NOMO-1 (cell line): ENCODE results near the gene BPTF.
A peak's percentile ranks its signal among the peaks of the same experiment; 100 is the strongest.
"Not testable (repeated sequence)": the region's sequence is repeated elsewhere in the genome, so short reads cannot be mapped to it uniquely, and the experiment has no call there.

Experiments used
- DNase-seq, 2 experiments: peaks; one replicate each; lab custom pipeline; 2025; ENCODE audit not compliant: unreplicated experiment in 2 of 2; lab: John Stamatoyannopoulos, UW

BPTF gene

GRCh38 chr17:67962156-67962555 is 136.9 kb downstream of the BPTF start:
- not testable (repeated sequence) for DNase-seq

DNA sequence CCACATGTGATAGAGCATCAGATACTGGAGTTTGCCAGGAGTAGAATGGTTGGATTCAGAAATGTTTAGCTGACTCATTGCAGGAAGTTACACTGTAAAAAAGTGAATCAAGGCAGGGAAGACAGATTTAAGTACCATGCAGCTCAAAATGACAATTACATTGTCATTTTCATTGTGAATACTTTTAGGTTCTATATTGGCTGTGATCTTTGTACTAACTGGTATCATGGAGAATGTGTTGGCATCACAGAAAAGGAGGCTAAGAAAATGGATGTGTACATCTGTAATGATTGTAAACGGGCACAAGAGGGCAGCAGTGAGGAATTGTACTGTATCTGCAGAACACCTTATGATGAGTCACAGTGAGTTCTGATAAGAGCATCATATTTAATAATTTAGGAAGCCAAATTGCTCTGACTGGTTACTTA is 137.9 kb downstream of the BPTF start:
- peak; percentile 2 to 60 for DNase-seq

DNA sequence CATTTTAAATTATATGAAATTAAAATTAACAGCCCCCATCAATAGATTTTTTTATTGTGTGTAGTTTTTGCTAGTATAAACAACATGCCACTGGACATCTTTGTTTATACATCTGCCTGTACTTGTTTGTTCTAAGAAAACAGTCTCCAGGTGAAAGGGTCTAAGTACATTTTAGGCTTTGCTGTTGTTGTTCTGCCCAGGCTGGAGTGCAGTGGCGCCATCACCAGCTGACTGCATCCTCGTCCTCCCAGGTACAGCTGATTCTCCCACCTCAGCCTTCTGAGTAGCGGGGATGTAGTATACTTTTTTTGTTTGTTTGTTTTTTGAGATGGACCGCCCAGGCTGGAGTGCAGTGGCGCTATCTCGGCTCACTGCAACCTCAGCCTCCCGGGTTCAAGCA is 145.5 kb downstream of the BPTF start:
- DNase-seq, result no peak

GRCh38 chr17:67974185-67974584 is 148.9 kb downstream of the BPTF start:
- DNase-seq, result no peak

DNA sequence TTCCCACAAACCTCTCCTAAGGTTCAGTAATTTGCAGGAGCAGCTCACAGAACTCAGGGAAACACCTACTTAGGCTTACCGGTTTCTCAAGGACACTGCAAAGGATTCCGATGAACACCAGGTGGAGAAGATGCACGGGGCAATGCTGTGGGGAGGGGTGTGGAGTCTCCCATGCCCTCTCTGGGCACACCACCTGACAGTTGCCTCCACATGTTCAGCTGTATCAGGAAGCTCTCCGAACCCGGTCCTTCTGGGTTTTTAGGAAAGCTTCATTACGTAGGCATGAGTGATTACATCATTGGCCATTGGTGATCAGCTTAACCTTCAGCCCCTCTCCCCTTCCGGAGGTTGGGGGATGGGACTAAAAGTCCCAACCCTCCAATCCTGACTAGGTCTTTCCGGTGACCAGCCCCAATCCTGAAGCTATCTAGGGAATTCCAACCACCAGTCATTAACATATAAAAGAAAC is 149.3 kb downstream of the BPTF start:
- DNase-seq, result no peak

DNA sequence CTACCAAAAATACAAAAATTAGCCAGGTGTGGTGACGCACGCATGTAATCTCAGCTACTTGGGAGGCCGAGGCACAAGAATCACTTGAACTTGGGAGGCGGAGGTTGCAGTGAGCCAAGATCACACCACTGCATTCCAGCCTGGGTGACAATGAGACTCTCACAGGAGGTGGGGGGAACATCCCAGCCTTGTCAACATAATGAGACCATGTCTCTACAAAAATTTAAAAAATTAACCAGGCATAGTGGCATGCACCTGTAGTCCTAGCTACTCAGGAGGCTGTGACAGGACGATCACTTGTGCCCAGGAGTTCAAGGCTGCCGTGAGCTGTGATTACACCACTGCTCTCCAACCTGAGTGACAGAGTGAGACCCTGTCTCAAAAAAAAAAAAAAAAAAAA is 151.0 kb downstream of the BPTF start:
- DNase-seq, result not testable (repeated sequence)

DNA sequence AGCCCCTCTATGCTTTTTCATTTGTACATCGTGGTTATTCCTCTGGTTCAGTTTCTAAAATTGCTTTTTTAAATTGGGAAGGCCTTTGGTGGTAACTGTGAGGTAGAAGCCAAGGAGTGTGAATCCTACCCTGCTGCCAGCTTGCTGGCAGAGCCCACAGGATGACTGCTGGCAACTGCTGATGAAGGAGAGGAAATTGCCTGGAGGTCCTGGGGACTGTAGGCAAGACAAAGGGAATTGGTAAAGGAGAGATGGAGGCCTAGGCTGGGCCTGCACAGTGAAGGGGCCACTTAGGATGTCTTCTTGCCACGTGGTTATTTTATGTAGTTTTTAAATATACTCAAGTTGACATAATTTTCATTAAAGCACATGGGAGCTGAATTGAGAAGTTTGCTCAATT is 155.2 kb downstream of the BPTF start:
- DNase-seq, result no peak

DNA sequence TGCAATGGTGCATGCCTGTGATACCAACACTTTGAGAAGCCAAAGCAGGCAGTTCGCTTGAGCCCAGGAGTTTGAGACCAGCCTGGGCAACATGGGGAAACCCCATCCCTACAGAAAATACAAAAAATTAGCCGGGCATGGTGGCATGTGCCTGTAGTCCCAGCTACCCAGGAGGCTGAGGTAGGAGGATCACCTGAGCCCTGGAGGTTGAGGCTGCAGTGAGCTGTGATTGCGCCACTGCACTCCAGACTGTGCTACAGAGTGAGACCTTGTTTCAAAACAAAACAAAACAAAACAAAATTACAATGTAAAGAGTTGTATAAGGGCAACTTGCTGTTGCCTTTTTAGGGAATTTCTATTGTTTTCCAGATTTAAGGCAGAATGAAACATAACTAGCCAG is 155.6 kb downstream of the BPTF start:
- DNase-seq, result not testable (repeated sequence)

GRCh38 chr17:67982034-67982640 is 156.8 kb downstream of the BPTF start:
- DNase-seq, result no peak

DNA sequence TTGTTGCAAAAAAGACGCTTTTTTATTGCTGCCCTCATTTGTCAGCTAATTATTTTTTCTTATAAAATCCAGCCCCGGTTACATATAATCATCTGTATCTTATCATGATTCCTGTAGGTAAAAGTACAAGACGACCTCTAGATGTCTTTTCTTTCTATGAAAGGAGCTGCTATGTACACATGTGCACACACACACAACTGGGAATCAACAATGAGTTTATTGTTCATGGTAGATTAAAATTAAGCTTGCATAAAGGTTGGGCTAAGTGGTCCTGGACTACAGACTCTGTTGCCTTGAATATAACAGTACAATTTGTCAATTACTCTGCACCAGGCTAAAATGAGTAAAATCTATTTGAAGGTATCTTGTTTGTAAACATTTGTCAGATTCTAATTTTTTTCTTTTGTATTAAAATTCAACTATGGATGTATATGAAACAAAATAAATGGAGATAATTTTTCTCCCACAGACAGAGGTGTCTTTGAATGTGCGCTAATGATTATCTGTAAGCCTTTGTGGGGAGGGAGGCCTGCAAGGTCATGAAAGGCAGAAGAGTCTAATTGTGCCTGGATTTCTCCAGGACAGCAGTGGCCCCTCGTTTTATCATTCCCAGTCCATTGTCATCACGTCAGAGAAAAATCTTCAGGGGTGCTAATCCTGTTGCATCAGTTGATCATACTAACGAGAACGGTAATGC is 157.5 kb downstream of the BPTF start:
- DNase-seq, result no peak

DNA sequence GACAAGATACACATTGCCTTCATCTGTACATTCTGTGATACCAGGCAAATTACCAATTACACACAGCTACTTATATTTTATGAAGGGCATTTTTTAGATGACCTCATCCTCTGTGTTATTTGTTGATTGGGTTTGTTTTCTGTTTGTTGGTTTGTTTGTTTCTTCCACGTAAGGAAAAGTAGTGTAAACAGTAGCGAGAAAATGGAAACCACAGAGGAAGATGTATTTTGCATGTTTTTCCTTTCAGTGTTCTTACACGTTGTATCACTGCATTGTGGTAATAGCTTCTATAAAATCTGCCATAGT is 158.0 kb downstream of the BPTF start:
- DNase-seq, result no peak

- DNase-seq, result no peak
Observed at GRCh38 chr17:67990909-67991308, 165.6 kb downstream of the BPTF start.

- peak in 1 of 2 experiments; percentile 42 for DNase-seq
Observed at GRCh38 chr17:67992548-67993152, 167.3 kb downstream of the BPTF start.

DNA sequence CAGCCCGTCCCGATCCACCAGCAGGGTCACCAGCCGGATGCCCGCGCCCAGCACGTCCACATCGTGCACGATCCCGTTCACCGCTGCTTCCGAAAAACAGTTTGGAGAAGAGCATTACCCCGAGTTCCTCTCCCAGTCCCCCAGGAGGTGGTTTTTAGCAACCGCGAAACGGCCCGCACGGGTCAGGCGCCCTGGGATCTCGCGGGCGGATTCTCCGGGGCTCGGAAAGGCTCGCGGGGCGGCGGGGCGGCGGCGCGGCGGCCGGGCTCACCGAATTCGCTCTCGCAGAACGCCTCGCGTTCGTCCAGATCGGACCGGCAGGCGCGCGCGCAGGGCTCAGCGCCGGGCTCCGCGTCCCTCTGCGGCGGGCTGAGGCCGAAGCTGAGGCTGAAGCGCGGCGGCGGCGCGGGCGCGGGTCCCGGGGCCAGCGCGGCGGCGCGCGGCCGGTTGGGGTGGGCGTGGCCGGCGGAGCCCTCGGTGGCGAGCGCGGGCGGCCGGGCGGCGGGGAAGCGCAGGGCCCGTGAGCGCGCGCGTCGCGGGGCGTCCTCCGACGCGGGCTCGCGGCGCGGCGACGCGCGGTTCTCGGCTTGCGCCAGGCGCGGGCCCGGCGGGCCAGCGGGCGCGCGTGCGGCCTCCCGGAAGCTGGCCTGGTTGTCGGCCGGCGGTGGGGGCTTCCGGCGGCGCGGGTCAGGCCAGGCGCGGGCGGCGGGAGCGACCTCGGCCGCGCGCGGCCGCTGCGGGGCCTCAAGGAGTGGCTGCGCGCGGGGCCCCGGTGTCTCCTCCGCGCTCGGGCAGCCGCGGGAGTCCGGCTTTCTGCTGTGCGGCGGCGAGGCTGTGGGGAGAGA is 168.1 kb downstream of the BPTF start:
- DNase-seq, result peak; percentile 58 to 91

- no peak for DNase-seq
Observed at GRCh38 chr17:67993998-67994361, 168.7 kb downstream of the BPTF start.

DNA sequence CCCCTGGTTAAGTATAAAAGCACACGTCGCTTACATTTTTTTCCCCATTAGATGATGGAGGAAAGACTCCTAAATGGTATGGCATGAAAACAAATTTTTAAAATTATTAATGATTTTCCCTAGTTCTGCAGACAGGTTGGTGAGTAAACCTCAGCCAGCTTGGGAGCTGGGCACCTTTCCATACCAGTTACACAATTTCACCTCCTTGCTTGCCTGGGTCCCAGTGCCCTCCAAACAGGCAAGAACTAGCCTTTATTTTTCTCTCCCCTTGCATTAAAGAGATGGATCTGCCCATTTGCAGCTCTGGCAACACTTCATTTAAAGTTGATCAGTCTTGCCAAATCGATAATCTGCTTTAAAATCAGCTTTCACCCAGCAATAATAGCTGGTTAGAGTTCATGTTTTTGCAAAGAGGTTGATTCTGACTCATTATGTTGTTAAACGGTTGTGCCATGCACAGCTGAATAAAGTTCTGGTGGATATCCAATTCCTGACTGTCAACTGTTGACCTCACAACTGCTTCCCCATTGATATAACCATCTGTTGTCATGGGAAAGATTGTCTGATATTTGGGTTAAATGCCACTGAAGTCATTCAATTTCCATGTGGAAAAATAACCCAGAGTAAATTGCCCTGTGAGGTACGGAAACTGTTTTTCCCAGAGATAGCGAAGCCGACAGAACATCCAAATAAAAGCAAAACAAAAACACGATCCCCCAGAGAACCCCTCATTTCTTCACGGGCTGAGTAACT is 169.7 kb downstream of the BPTF start:
- DNase-seq, result peak in 1 of 2 experiments; percentile 20

DNA sequence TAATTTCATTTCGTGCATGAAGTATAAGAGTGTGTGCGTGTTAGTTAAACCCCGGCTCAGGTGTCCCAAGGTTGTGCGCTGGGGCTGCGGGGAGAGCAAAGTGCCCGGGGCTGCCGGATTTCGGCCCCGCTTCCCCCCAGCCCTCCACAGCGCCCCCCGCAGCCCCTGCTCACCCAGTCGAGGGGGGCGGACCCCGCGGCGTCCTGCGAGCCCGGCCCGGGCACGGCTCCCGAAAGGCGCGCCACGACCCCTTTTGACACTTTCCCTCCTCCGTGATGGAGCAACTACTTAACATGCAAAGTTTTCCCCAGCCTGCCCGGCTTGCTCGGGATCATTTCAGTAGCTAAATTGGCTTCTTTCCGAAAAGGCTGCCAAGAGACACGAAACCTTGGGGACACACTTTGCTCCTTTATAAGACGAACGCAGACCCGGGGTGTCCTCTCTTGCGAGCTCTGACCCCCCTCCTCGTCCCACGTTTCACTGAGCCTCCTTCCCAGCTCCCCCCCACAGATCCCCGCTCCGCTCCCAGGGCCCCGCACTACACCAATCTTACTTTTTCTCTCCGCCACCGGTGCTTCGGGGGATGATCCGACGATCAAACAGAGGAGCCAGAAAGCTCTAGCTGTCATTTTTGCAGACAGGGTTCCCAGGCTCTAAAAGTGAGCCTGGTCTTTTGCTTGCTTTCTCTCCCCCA is 170.4 kb downstream of the BPTF start:
- DNase-seq, result peak in 1 of 2 experiments; percentile 5

GRCh38 chr17:67996301-67997171 is 171.2 kb downstream of the BPTF start, which contains the start of gene C17orf58:
TSS of gene C17orf58 (minus strand) at chr17:67996469. CDS start at chr17:67996198, 271 bp downstream.
- DNase-seq, result not testable (repeated sequence)

DNA sequence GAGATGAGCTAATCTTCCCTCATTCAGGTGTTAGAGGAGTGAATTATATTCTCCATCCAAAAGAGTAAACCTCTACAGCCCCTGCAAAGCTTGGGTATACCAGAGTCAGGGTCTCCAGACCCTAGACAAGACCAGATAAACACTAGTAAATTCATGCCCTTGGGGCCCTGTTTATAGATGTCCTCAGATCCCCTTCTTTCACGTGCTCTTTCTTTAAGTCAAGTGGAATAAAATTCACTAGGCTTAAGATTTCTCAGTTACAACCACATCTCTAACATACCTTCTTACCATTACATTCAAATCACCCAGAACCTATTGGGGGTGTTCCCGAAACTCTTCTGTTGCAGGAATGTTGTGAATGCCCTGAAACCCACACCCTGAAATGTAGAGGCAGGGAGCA is 173.2 kb downstream of the BPTF start:
- DNase-seq, result no peak
